ENCODE results near the gene PDHX.

PDHX gene

GRCh38 chr11:34881900-34882299, 34.5 kb upstream of the PDHX start:
- no peaks in the 10 kb centered on the region for H3K4me1 ChIP-seq (ENCODE audit: control insufficient read depth in 1 of 2, insufficient read depth in 1 of 2, low read depth in 1 of 2, low read length in 1 of 2)
- TF ChIP-seq CTCF (IDR thresholded peaks at IDR 0.05): no peak
- H3K36me3 ChIP-seq: peaks cover 32% of the 10 kb centered on the region
- no peaks in the 10 kb centered on the region for H3K27me3 ChIP-seq
- no peak overlapping the region for H3K27ac ChIP-seq
- H3K9me3 ChIP-seq: no peaks in the 10 kb centered on the region
- no peak overlapping the region for H3K4me3 ChIP-seq (ENCODE audit: low read depth in 1 of 2, low read length in 1 of 2)

GRCh38 chr11:34886609-34887008, 29.8 kb upstream of the PDHX start:
- H3K27ac ChIP-seq: no peak overlapping the region

GRCh38 chr11:34887260-34887659, 29.2 kb upstream of the PDHX start:
- no peaks in the 10 kb centered on the region for H3K27me3 ChIP-seq
- no peak overlapping the region for H3K4me3 ChIP-seq (ENCODE audit: low read depth in 1 of 2, low read length in 1 of 2)
- H3K9me3 ChIP-seq: no peaks in the 10 kb centered on the region
- TF ChIP-seq CTCF (IDR thresholded peaks at IDR 0.05): no peak
- peaks cover 39% of the 10 kb centered on the region for H3K36me3 ChIP-seq
- H3K4me1 ChIP-seq (ENCODE audit: control insufficient read depth in 1 of 2, insufficient read depth in 1 of 2, low read depth in 1 of 2, low read length in 1 of 2): no peaks in the 10 kb centered on the region
- no peak overlapping the region for H3K27ac ChIP-seq

More at GRCh38 chr11:34886609-34887008, 29.8 kb upstream of the PDHX start:
- no peaks in the 10 kb centered on the region for H3K27me3 ChIP-seq
- no peak for TF ChIP-seq CTCF (IDR thresholded peaks at IDR 0.05)
- no peak overlapping the region for H3K4me3 ChIP-seq (ENCODE audit: low read depth in 1 of 2, low read length in 1 of 2)
- peaks cover 40% of the 10 kb centered on the region for H3K36me3 ChIP-seq
- H3K9me3 ChIP-seq: no peaks in the 10 kb centered on the region
- no peaks in the 10 kb centered on the region for H3K4me1 ChIP-seq (ENCODE audit: control insufficient read depth in 1 of 2, insufficient read depth in 1 of 2, low read depth in 1 of 2, low read length in 1 of 2)

GRCh38 chr11:34890089-34890488, 26.3 kb upstream of the PDHX start:
- no peaks in the 10 kb centered on the region for H3K4me1 ChIP-seq (ENCODE audit: control insufficient read depth in 1 of 2, insufficient read depth in 1 of 2, low read depth in 1 of 2, low read length in 1 of 2)
- no peaks in the 10 kb centered on the region for H3K27me3 ChIP-seq
- peaks cover 34% of the 10 kb centered on the region for H3K36me3 ChIP-seq
- no peak overlapping the region for H3K4me3 ChIP-seq (ENCODE audit: low read depth in 1 of 2, low read length in 1 of 2)
- no peak overlapping the region for H3K27ac ChIP-seq
- no peak for TF ChIP-seq CTCF (IDR thresholded peaks at IDR 0.05)
- H3K9me3 ChIP-seq: no peaks in the 10 kb centered on the region

- no peak for TF ChIP-seq CTCF (IDR thresholded peaks at IDR 0.05)
- H3K27ac ChIP-seq: no peak overlapping the region
- H3K9me3 ChIP-seq: no peaks in the 10 kb centered on the region
- peaks cover 28% of the 10 kb centered on the region for H3K36me3 ChIP-seq
- no peak overlapping the region for H3K4me3 ChIP-seq (ENCODE audit: low read depth in 1 of 2, low read length in 1 of 2)
- no peaks in the 10 kb centered on the region for H3K27me3 ChIP-seq
- no peaks in the 10 kb centered on the region for H3K4me1 ChIP-seq (ENCODE audit: control insufficient read depth in 1 of 2, insufficient read depth in 1 of 2, low read depth in 1 of 2, low read length in 1 of 2)
Measured at GRCh38 chr11:34890812-34891211, 25.6 kb upstream of the PDHX start.

GRCh38 chr11:34891611-34892010, 24.8 kb upstream of the PDHX start:
- Histone ChIP-seq H3K27me3 (no peaks in the 10 kb centered on the region), H3K9me3 (no peaks in the 10 kb centered on the region), H3K27ac (no peak overlapping the region), H3K4me1 (ENCODE audit: control insufficient read depth in 1 of 2, insufficient read depth in 1 of 2, low read depth in 1 of 2, low read length in 1 of 2) (no peaks in the 10 kb centered on the region), H3K4me3 (ENCODE audit: low read depth in 1 of 2, low read length in 1 of 2) (no peak overlapping the region), H3K36me3 (peaks cover 21% of the 10 kb centered on the region)
- no peak for TF ChIP-seq CTCF (IDR thresholded peaks at IDR 0.05)

All from neutrophil (primary cell).